Uterus (tissue), 4 donors: ENCODE results near the gene SMARCC2. TPM values are rescaled to one million over a fixed set of nuclear protein-coding genes. Genes with fewer than 3 reads are reported as not detected.
"Not testable (repeated sequence)": the region's sequence is repeated elsewhere in the genome, so short reads cannot be mapped to it uniquely, and the experiment has no call there.

ENCODE experiments used
- DNase-seq, 2 donors: peaks; one replicate each; pipeline ENCODE4 v3.0.0-alpha.2; 2019 to 2020
- H3K27ac ChIP-seq, 2 donors: fragments of 200-600 bp; sonication (generic); 1 replicate in 1 of 2; 2 replicates in 1 of 2; pipeline ENCODE4 v1.5.1; 2016 to 2018
- H3K27me3 ChIP-seq, 2 donors: fragments of 200-600 bp; sonication (generic); one replicate each; pipeline ENCODE4 v1.5.1; 2018 to 2019; ENCODE audit warnings: control low read depth in 1 of 2
- H3K36me3 ChIP-seq, 2 donors: fragments of 200-600 bp; sonication (generic); one replicate each; pipeline ENCODE4 v1.5.1; 2019; ENCODE audit warnings: control low read depth in 1 of 2
- H3K4me1 ChIP-seq, 2 donors: fragments of 200-600 bp; sonication (generic); one replicate each; pipeline ENCODE4 v1.5.1; 2018 to 2019; ENCODE audit warnings: control low read depth in 1 of 2
- H3K4me3 ChIP-seq, 2 donors: fragments of 200-600 bp; sonication (generic); 1 replicate in 1 of 2; 2 replicates in 1 of 2; pipeline ENCODE4 v1.5.1; 2018 to 2019; ENCODE audit warnings: mild to moderate bottlenecking in 1 of 2
- H3K9me3 ChIP-seq, 2 donors: fragments of 200-600 bp; sonication (generic); one replicate each; pipeline ENCODE4 v1.5.1; 2019; ENCODE audit warnings: control low read depth in 1 of 2
- CTCF ChIP-seq, 4 experiments: fragments of 200-600 bp in 2 of 4; fragments of 450-650 bp in 2 of 4; sonication (generic) in 2 of 4; IDR thresholded peaks; one replicate each; pipeline ENCODE4 v1.5.1; 2016 to 2019; ENCODE audit warnings: antibody characterized with exemption in 4 of 4, mild to moderate bottlenecking in 2 of 4, moderate library complexity in 1 of 4
- POLR2A ChIP-seq, 2 donors: fragments of 450-650 bp; IDR thresholded peaks; one replicate each; pipeline ENCODE4 v1.6.1; 2016; ENCODE audit warnings: antibody characterized with exemption in 2 of 2, mild to moderate bottlenecking in 1 of 2, moderate library complexity in 1 of 2
- intact Hi-C: fragments of 100-400 bp; cut with DNase I; formaldehyde crosslinking; loops from one replicate; pipeline ENCODE4 v1.15.1; 2023; ENCODE audit warnings: low total_unique reads
- total RNA-seq, 4 donors: library from RNA; depleted of rRNA in 3 of 4; stranded (reverse); fragments of >200 nt in 3 of 4; gene quantifications; one replicate each; pipeline versions ENCODE4 v1.1.0 to v1.2.4, GENCODE V29; 2014 to 2023
- donor health status: DM: yes; HTN: yes; CAD: no.

The SMARCC2 gene
- total RNA-seq, 4 donors from 2014 or later = 63.2 to 214 (median 81.0) TPM

- intact Hi-C loops = no loop called here
- peak overlapping the region; percentile 99 for H3K27ac ChIP-seq
- H3K4me1 ChIP-seq = peaks cover 0 to 16% of the 10 kb centered on the region in 2 donors
- H3K27me3 ChIP-seq = no peaks in the 10 kb centered on the region
- H3K36me3 ChIP-seq = no peaks in the 10 kb centered on the region
- H3K4me3 ChIP-seq = peak overlapping the region; percentile 89 to 98
- no peaks in the 10 kb centered on the region for H3K9me3 ChIP-seq
- peak; percentile 80 to 88 for DNase-seq
- TF ChIP-seq CTCF (IDR thresholded peaks at IDR 0.05) (peak in 1 of 4 experiments; percentile 14), POLR2A (IDR thresholded peaks at IDR 0.05) (peak; percentile 59 to 88)
Observed at GRCh38 chr12:56158926-56159461, 30.3 kb downstream of the SMARCC2 start.

GRCh38 chr12:56158029-56158925 lies 31.0 kb downstream of the SMARCC2 start, which contains the start of gene MYL6:
Gene MYL6, plus strand, starts transcription at chr12:56158359. Its CDS starts 43 bp downstream, at chr12:56158402.
- peak; percentile 99 for TF ChIP-seq POLR2A (IDR thresholded peaks at IDR 0.05)
- peak in 2 of 4 experiments; percentile 27 to 34 for TF ChIP-seq CTCF (IDR thresholded peaks at IDR 0.05)
- no peaks in the 10 kb centered on the region for H3K36me3 ChIP-seq
- intact Hi-C loops = no loop called here
- H3K27ac ChIP-seq = peak within 1 kb of the TSS; percentile 99
- no peaks in the 10 kb centered on the region for H3K9me3 ChIP-seq
- H3K4me3 ChIP-seq = peak within 1 kb of the TSS; percentile 89 to 98
- DNase-seq = peak; percentile 95 to 99
- H3K4me1 ChIP-seq = peaks cover under 1 to 18% of the 10 kb centered on the region in 2 donors
- H3K27me3 ChIP-seq = no peaks in the 10 kb centered on the region

- peak; percentile 93 to 95 for DNase-seq
- Histone ChIP-seq H3K27me3 (no peaks in the 10 kb centered on the region), H3K36me3 (no peaks in the 10 kb centered on the region), H3K4me1 (peaks cover 6 to 22% of the 10 kb centered on the region in 2 donors), H3K4me3 (peak overlapping the region; percentile 89 to 98), H3K9me3 (no peaks in the 10 kb centered on the region), H3K27ac (peak overlapping the region; percentile 99)
- intact Hi-C loops = no loop called here
- TF ChIP-seq CTCF (IDR thresholded peaks at IDR 0.05) = peak; percentile 76 to 94 (median 86)
- peak; percentile 8 to 59 for TF ChIP-seq POLR2A (IDR thresholded peaks at IDR 0.05)
Observed at GRCh38 chr12:56157201-56158028, 31.9 kb downstream of the SMARCC2 start.

- Histone ChIP-seq H3K4me1 (peaks cover 6 to 17% of the 10 kb centered on the region in 2 donors), H3K27ac (peak overlapping the region; percentile 99), H3K4me3 (peak overlapping the region; percentile 89 to 98)
- DNase-seq, intact Hi-C loops, H3K9me3 ChIP-seq, H3K36me3 ChIP-seq, H3K27me3 ChIP-seq: not testable (repeated sequence)
Observed at GRCh38 chr12:56156464-56157200, 32.7 kb downstream of the SMARCC2 start.
